COR-L47 (cell line): ENCODE data around the gene GAB3.

ENCODE experiments used
- DNase-seq: peaks from one replicate; lab custom pipeline; 2025; lab: John Stamatoyannopoulos, UW

GAB3 gene

GRCh38 chrX:154749856-154750255 is 1.0 kb downstream of the GAB3 start:
- DNase-seq: no peak

DNA sequence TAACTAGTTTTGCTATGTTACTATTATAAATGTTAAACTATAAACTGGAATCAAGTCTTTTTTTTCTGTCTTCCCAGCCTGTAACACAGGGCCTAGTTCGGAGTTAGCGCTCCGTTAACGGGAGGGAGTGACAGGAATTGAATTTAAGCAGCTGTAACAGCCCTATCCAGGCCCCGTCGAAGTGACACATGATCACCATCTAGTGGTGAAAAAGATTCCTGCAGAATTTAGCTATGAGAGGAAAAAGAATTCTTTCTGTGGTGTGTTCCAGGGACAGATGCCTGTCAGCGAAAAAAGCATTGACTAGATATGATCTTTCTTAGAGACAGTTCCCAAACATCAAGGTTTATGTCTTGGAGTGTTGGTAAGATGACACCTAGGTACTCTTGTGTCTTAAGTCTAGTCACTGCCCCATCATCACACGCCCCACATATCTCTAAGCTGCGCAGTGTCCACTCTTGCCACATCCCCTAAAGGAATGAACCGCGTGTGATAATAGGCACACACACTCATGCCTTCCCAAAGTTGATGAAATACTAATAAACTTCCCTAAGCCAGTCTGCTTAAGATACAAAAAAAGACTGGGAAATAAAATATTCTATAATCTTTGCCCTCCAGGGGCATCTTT is 2.1 kb downstream of the GAB3 start:
- peak; percentile 31 for DNase-seq

GRCh38 chrX:154742613-154743012 is 8.3 kb downstream of the GAB3 start:
- no peak for DNase-seq

- DNase-seq: no peak
Observed at GRCh38 chrX:154739952-154740465, 10.9 kb downstream of the GAB3 start.

- DNase-seq: no peak
Observed at GRCh38 chrX:154738011-154738738, 12.7 kb downstream of the GAB3 start.

GRCh38 chrX:154737136-154737535 is 13.7 kb downstream of the GAB3 start:
- DNase-seq: no peak

DNA sequence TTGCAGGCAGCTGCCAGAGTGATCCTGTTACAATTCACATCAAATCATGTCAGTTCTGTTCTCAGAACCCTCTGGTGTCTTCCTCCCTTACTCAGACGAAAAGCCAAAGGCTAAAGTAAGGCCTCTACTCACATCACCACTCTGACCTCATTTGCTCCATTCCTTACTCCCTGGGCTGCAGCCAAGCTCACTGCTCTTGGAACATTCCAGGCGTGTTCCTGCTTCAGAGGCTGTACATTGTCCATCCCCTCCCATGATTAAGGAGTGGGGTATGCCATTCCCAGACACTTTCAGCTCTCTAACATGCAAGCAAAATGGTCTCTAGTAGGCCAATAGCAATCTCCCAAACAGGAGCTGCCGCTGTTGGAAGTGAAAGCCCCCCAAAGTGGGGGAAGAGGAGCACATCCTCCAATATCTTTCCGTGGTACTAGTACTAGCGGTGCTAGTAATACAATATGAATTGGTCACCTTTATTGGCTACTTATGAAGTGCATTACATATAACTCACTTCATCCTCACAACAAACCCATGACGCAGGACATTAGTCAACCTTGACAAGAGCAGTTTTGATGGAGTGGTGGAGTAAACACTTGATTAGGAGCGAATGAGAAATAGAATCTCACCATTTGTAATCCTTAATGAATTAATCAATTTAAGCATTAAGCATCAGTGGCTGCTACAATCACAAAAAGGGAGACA is 15.0 kb downstream of the GAB3 start:
- DNase-seq: no peak

GRCh38 chrX:154734061-154734781 is 16.7 kb downstream of the GAB3 start:
- DNase-seq: no peak

DNA sequence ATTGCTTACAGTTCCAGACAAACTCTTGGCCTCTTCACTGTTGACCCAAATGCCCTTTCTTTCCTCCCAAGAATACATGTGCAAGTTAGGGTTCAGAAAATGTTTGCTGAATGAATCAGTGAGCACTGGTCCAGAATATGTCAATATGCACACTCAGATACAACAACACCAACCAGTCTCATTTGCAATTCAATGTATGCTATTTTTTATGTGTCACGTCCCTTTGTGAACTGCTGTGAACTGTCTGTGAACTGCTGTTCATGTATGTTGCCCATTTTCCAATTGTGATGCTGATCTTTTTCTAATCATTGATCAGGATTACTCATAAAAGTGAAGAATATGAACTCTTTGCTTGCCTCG is 17.8 kb downstream of the GAB3 start:
- no peak for DNase-seq

DNA sequence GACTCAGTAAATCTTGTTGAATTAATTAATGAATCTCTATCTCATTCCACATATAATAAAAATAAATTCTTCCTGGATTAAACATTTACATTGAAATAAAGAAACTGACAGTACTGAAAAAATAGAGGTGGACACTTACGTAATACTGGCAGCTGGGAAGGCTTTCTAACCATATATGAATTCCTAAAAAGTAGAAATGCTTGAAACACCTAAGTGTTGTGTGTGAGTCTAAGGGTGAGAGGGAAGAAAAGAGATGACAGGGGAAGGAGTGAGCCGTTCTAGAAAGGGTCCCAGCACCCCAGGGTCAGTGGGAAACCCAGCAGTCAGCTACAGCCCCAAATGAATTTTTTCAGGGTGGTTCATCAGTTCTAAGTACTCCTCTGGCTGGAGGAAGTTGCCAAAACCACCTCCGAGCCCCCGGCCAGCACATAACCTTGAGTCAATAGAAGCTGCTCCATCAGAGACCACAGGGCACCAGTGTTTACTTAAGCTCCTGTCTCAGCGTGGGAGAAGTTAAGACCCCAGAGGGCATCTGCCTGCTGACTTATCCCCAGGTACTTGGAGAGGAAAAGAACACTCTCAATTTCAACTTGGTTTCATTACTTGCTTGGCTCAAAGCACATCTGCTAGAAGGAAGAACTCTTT is 18.3 kb downstream of the GAB3 start:
- DNase-seq: no peak

- no peak for DNase-seq
Observed at GRCh38 chrX:154731881-154732280, 19.0 kb downstream of the GAB3 start.

DNA sequence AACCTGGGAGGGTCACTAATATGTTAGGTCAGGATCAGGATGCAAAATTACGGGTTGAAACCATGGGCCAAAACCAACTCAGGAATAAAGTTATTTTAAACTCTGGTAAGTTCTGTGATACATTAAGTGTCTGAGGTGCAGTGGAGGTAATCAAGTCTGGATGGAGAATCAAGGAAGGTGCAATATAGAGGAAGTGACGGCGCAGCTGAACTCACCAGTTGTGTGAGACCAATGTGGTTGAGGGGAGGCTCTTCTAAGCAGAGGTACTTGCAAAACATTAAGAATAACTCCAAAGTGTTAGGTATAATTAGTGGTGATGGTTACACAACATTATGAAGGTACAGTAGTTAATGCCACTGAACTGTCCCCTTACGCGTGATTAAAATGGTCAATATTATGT is 19.7 kb downstream of the GAB3 start:
- DNase-seq: no peak

- no peak for DNase-seq
Observed at GRCh38 chrX:154730253-154730891, 20.5 kb downstream of the GAB3 start.

DNA sequence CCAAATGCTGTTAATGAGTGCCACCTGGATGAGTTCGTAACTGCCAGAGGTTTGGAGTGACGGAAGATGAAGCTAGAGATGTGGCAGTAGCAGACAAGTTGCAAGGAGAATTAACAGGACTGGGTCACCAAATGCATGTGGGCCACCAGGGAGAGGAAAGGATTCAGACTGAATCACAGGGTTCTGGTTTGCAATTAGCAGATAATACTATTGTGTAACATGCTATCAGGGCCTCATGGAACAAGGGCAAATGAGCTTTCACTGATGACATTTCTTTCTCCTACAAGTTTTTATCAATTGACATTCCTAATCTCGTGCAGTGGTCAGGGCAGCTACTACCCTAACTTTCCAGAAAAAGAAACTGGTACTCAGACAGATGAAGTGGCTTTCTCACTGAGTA is 21.4 kb downstream of the GAB3 start:
- no peak for DNase-seq

DNA sequence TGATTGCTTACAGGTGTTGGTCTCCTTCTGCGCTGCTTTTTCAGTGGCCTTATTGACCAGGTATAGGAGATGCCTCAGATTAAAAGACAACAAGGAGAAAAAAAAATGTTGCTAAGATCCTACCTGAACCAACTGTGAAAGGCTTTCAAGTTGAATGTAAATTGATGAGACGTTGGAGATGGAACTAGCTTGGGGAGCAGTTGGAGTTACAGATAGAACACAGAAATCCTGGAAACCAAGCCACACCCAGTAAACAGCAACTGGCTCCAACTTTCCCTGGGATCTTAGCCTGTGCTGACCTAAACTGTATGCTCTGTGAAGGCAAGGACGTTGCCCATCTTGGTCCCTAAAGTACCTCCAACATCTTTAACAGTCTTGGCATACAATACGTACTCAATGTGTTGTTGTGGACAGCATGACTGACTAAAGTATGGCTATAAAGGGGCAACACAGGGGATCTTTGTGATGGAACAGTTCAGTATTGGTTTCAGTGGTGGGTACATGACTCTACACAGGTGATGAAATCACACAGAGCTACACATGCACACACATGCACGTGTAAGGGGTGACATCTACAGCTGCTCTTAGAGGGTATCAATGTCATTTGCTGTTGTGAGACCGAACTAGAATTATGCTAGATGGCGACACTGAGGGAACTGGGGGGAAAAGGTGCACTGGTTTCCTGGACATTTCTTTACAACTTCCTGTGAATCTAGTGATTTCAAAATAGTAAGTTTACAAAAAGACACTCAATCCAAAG is 22.3 kb downstream of the GAB3 start:
- no peak for DNase-seq

- DNase-seq: no peak
Observed at GRCh38 chrX:154727871-154728270, 23.0 kb downstream of the GAB3 start.

DNA sequence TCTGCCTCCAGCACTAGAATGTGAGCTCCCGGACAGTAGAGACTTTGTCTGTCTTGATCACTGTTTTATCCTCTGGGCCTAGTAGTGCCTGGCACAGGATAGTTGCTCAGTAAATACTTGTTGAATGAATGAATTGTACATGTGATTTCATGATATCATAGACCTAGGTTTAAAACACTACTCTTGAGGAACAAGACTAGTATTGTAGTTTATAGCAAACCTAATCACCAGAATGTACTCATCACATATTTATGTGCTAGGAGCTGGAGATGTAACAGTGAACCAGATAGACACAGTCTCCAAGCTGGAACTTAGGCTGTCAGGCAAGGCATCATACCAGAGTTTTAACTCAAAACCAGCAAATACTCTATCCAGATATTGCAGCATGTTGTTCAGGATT is 23.5 kb downstream of the GAB3 start:
- DNase-seq: no peak

DNA sequence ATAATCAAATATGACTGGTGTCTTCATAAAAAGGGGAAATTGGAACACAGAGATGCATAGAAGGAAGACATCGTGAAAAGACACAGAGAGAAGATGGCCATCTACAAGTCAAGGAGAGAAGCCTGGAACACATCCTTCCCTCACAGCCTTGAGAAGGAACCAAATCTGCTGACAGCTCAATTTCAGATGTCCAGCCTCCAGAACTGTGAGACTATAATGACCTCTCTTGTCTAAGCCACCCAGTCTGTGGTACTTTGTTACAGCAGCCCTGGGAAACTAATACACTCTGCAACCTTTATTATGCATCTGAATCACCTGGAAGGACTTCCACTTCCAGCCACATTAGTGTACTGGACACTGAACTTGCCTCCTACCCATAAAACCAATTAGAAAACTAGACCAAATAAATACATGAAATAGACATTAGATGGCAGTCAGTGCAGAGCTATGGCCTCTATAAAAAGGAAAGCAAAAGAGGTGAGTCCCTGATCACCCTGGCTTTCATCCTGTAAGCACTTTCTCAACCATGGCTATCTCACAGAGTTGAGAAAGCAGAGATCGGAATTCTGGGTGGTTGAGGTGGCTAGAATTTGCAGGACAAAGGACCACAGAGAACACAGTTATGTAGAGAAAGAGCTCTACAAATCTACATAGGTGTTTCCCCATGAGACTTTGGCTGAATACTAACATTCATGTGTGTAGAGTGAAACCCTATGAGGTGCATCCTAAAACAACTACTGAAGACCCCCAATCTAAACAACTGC is 25.7 kb downstream of the GAB3 start:
- no peak for DNase-seq

DNA sequence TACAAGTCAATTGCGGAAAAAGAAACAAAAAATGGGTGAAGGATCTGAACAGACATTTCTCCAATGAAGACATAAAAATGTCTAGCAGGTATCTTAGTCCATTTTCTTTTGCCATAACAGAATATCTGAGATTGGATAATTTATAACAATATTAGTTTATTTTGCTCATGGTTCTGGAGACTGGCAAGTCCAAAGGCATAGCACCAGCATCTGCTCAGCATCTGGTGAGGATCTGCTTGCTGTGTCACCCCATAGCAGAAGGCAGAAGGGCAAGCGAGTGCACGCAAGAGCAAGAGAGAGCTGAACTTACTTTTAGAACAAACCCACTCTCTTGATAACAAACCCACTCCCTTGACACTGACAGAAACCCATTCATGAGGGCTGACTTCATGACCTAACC is 29.7 kb downstream of the GAB3 start:
- no peak for DNase-seq

GRCh38 chrX:154720067-154720466 is 30.8 kb downstream of the GAB3 start:
- DNase-seq: no peak
